Natural killer cell (primary cell): ENCODE data around the gene SENP7. TPM values are rescaled to one million over a fixed set of nuclear protein-coding genes. Genes with fewer than 3 reads are reported as not detected.

ENCODE experiments used
- ATAC-seq, 3 donors: fragments of 150-1000 bp in 2 of 3; fragments of 200-7000 bp in 1 of 3; cut with Tn5 transposase; 1 replicate in 1 of 3; 2 replicates in 2 of 3; pipeline ENCODE4 v1.10.0; 2021; ENCODE audit warnings: mild to moderate bottlenecking in 2 of 3, moderate library complexity in 2 of 3
- DNase-seq, 2 donors: peaks; one replicate each; pipeline versions ENCODE4 v3.0.0 to v3.0.0-alpha.2; 2013 to 2021; ENCODE audit warnings: mixed read lengths in 1 of 2
- H3K27ac ChIP-seq: one replicate; pipeline ENCODE4 v1.5.1; 2013; ENCODE audit warnings: mild to moderate bottlenecking, low read length
- H3K27me3 ChIP-seq: one replicate; pipeline ENCODE4 v1.6.1; 2013; ENCODE audit warnings: low read length; ENCODE audit not compliant: control insufficient read depth, insufficient read depth
- H3K36me3 ChIP-seq: one replicate; pipeline ENCODE4 v1.6.1; 2013; ENCODE audit warnings: low read length; ENCODE audit not compliant: control insufficient read depth, insufficient read depth
- H3K4me1 ChIP-seq: one replicate; pipeline ENCODE4 v1.6.1; 2013; ENCODE audit warnings: low read length; ENCODE audit not compliant: control insufficient read depth, insufficient read depth
- H3K4me3 ChIP-seq: one replicate; pipeline ENCODE4 v1.5.1; 2013; ENCODE audit warnings: low read length
- H3K9me3 ChIP-seq: one replicate; pipeline ENCODE4 v1.6.1; 2013; ENCODE audit warnings: low read length; ENCODE audit not compliant: control insufficient read depth, insufficient read depth
- H3K27ac Mint-ChIP-seq, 2 donors: one replicate each; pipeline ENCODE4 v1.8.0; 2022; ENCODE audit warnings: mild to moderate bottlenecking in 2 of 2, mixed read lengths in 2 of 2, moderate library complexity in 1 of 2
- H3K27me3 Mint-ChIP-seq, 2 donors: one replicate each; pipeline ENCODE4 v1.8.0; 2022; ENCODE audit warnings: low read depth in 2 of 2, mixed read lengths in 2 of 2
- H3K36me3 Mint-ChIP-seq: one replicate; pipeline ENCODE4 v1.8.0; 2022; ENCODE audit warnings: mixed read lengths
- H3K4me1 Mint-ChIP-seq, 2 donors: one replicate each; pipeline ENCODE4 v1.8.0; 2022; ENCODE audit warnings: mixed read lengths in 2 of 2
- H3K4me3 Mint-ChIP-seq: one replicate; pipeline ENCODE4 v1.8.0; 2022; ENCODE audit warnings: mild to moderate bottlenecking, moderate library complexity, mixed read lengths
- H3K9me3 Mint-ChIP-seq, 2 donors: one replicate each; pipeline ENCODE4 v1.8.0; 2022; ENCODE audit warnings: mixed read lengths in 2 of 2
- CTCF ChIP-seq: fragments of 200-600 bp; IDR thresholded peaks from one replicate; pipeline ENCODE4 v1.8.0; 2022; ENCODE audit warnings: antibody characterized with exemption
- WGBS: methylation state at CpG from one replicate; pipeline ENCODE4 v1.1.7; 2013; ENCODE audit warnings: missing lambda C conversion rate; ENCODE audit not compliant: insufficient coverage; 5-methylcytosine and 5-hydroxymethylcytosine counted together
- intact Hi-C: fragments of 100-400 bp; cut with micrococcal nuclease; formaldehyde crosslinking; loops from one replicate; pipeline ENCODE4 v1.14.2; 2022
- total RNA-seq, 4 donors: library from RNA; stranded (reverse); fragments of 120-200 nt in 1 of 4; gene quantifications; one replicate each; pipeline versions ENCODE4 v1.2.3 to v1.2.4, GENCODE V29; 2013 to 2022

The SENP7 gene
- total RNA-seq, 3 donors from 2014 or later (not counting 1 experiment from before 2014, with no cell fraction given), result 41.4 to 60.6 (median 52.7) TPM

- no peak overlapping the region for H3K4me3 ChIP-seq
- H3K36me3 ChIP-seq, result no peaks in the 10 kb centered on the region
- no peak overlapping the region for H3K27ac ChIP-seq
- no peaks in the 10 kb centered on the region for H3K27me3 ChIP-seq
- Mint-ChIP-seq H3K4me1 (peaks cover 40 to 61% of the 10 kb centered on the region in 2 donors), H3K27ac (peak overlapping the region in 1 of 2 donors; percentile 35), H3K27me3 (no peaks in the 10 kb centered on the region), H3K36me3 (no peaks in the 10 kb centered on the region), H3K9me3 (peaks cover 6 to 12% of the 10 kb centered on the region in 2 donors), H3K4me3 (no peak overlapping the region)
- intact Hi-C loops, result loop anchor here (10.0 kb wide), 1 partner anchor 127 kb away; the partner anchor contains the start of gene SENP7
- no peak for TF ChIP-seq CTCF
- no peak for DNase-seq
- WGBS, result 95% methylated on average over 5 of the region's 5 CpGs
- ATAC-seq, result no peak
- peaks cover 2% of the 10 kb centered on the region for H3K9me3 ChIP-seq
- H3K4me1 ChIP-seq, result peaks cover 15% of the 10 kb centered on the region
These were observed 125.7 kb downstream of the SENP7 start for GRCh38 chr3:101387351-101387750.

- Histone ChIP-seq H3K27ac (no peak overlapping the region), H3K36me3 (no peaks in the 10 kb centered on the region), H3K9me3 (peaks cover 2% of the 10 kb centered on the region), H3K4me3 (no peak overlapping the region), H3K4me1 (peaks cover 16% of the 10 kb centered on the region), H3K27me3 (no peaks in the 10 kb centered on the region)
- DNase-seq (no peak), ATAC-seq (no peak)
- H3K9me3 Mint-ChIP-seq, result peaks cover 4 to 10% of the 10 kb centered on the region in 2 donors
- WGBS, result 98% methylated on average over 10 of the region's 10 CpGs
- no peak overlapping the region for H3K4me3 Mint-ChIP-seq
- TF ChIP-seq CTCF, result no peak
- no peaks in the 10 kb centered on the region for H3K36me3 Mint-ChIP-seq
- H3K4me1 Mint-ChIP-seq, result peaks cover 38 to 48% of the 10 kb centered on the region in 2 donors
- intact Hi-C loops, result loop anchor here (5.0 to 10.0 kb wide), 3 partner anchors 130 to 1067 kb away; partner anchors contain the start of genes PCNP and SENP7
- no peaks in the 10 kb centered on the region for H3K27me3 Mint-ChIP-seq
- H3K27ac Mint-ChIP-seq, result peak overlapping the region; percentile 44 to 62
These were observed 128.6 kb downstream of the SENP7 start for GRCh38 chr3:101384426-101384825.

- Mint-ChIP-seq H3K9me3 (peaks cover 2 to 4% of the 10 kb centered on the region in 2 donors), H3K27ac (peak overlapping the region in 1 of 2 donors; percentile 44), H3K27me3 (no peaks in the 10 kb centered on the region), H3K4me1 (peaks cover 38 to 49% of the 10 kb centered on the region in 2 donors), H3K4me3 (no peak overlapping the region), H3K36me3 (no peaks in the 10 kb centered on the region)
- 98% methylated on average over 4 of the region's 4 CpGs for WGBS
- ATAC-seq, result no peak
- Histone ChIP-seq H3K4me1 (peaks cover 16% of the 10 kb centered on the region), H3K27me3 (no peaks in the 10 kb centered on the region), H3K4me3 (no peak overlapping the region), H3K36me3 (no peaks in the 10 kb centered on the region), H3K9me3 (no peaks in the 10 kb centered on the region), H3K27ac (no peak overlapping the region)
- intact Hi-C loops, result loop anchor here (5.0 to 10.0 kb wide), 3 partner anchors 131 to 1066 kb away; partner anchors contain the start of genes PCNP and SENP7
- no peak for TF ChIP-seq CTCF
- DNase-seq, result no peak
These were observed 129.4 kb downstream of the SENP7 start for GRCh38 chr3:101383656-101384055.

- Histone ChIP-seq H3K4me3 (no peak overlapping the region), H3K27me3 (no peaks in the 10 kb centered on the region), H3K27ac (no peak overlapping the region), H3K36me3 (no peaks in the 10 kb centered on the region), H3K9me3 (no peaks in the 10 kb centered on the region), H3K4me1 (peaks cover 16% of the 10 kb centered on the region)
- Mint-ChIP-seq H3K36me3 (no peaks in the 10 kb centered on the region), H3K4me3 (no peak overlapping the region), H3K4me1 (peaks cover 41 to 50% of the 10 kb centered on the region in 2 donors), H3K27ac (no peak overlapping the region), H3K27me3 (no peaks in the 10 kb centered on the region), H3K9me3 (peaks cover 0 to under 1% of the 10 kb centered on the region in 2 donors)
- DNase-seq (no peak), ATAC-seq (no peak)
- intact Hi-C loops, result loop anchor here (5.0 to 10.0 kb wide), 3 partner anchors 132 to 1066 kb away; partner anchors contain the start of genes PCNP and SENP7
- no peak for TF ChIP-seq CTCF
- WGBS, result 96% methylated on average over 5 of the region's 5 CpGs
These were observed 129.8 kb downstream of the SENP7 start for GRCh38 chr3:101383156-101383575.
